Panc1 (cell line): Measurements from ENCODE around the gene HLA-F. TPM values are rescaled to one million over a fixed set of nuclear protein-coding genes. Genes with fewer than 3 reads are reported as not detected.

ENCODE experiments used
- ATAC-seq: fragments of 200-7000 bp; cut with Tn5 transposase; 2 replicates; pipeline ENCODE4 v1.9.1; 2020; ENCODE audit warnings: mild to moderate bottlenecking, moderate library complexity
- BruUV-seq: library from RNA; stranded (reverse); fragments of 400-500 nt; replicated peaks from 2 replicates; lab custom pipeline; 2021; lab: Mats Ljungman, UMichigan
- CTCF ChIA-PET: fragments of 300-600 bp; sonication (Branson Sonifier 250); formaldehyde crosslinking; loops from one replicate; lab custom pipeline; 2022; ENCODE audit warnings: antibody characterized with exemption; lab: Charles Lee
- POLR2A ChIA-PET: fragments of 300-600 bp; sonication (Branson Sonifier 250); formaldehyde crosslinking; loops from one replicate; lab custom pipeline; 2022; ENCODE audit warnings: antibody characterized with exemption; lab: Charles Lee
- DNase-seq: peaks from one replicate; pipeline ENCODE4 v3.0.0-alpha.2; 2010; ENCODE audit warnings: low read depth, low spot score
- H3K27ac ChIP-seq: 2 replicates; pipeline ENCODE4 v1.5.1; 2011; ENCODE audit warnings: mild to moderate bottlenecking, low read length, inconsistent platforms
- H3K27me3 ChIP-seq: fragments of 200-500 bp; sonication (Bioruptor generic); 2 replicates; pipeline ENCODE4 v1.6.0; 2014; ENCODE audit warnings: low read length, inconsistent platforms; ENCODE audit not compliant: control insufficient read depth, insufficient read depth
- H3K36me3 ChIP-seq: fragments of 200-500 bp; sonication (Bioruptor generic); 2 replicates; pipeline ENCODE4 v1.5.1; 2014; ENCODE audit warnings: inconsistent platforms, mild to moderate bottlenecking, low read length, moderate library complexity; ENCODE audit not compliant: control insufficient read depth, insufficient read depth
- H3K4me1 ChIP-seq: 2 replicates; pipeline ENCODE4 v1.5.1; 2011; ENCODE audit warnings: inconsistent platforms, mild to moderate bottlenecking, low read length, moderate library complexity; ENCODE audit not compliant: control insufficient read depth, insufficient read depth
- H3K4me3 ChIP-seq, 2 experiments: 2 replicates each; pipeline ENCODE4 v1.5.1; 2011 to 2012; ENCODE audit warnings: low read depth in 2 of 2, low read length in 2 of 2, mild to moderate bottlenecking in 2 of 2, inconsistent platforms in 1 of 2, moderate library complexity in 1 of 2
- H3K9me3 ChIP-seq: fragments of 200-500 bp; sonication (Bioruptor generic); 2 replicates; pipeline ENCODE4 v1.5.1; 2014; ENCODE audit warnings: low read depth, mild to moderate bottlenecking, inconsistent platforms, low read length, moderate library complexity; ENCODE audit not compliant: control insufficient read depth, insufficient read depth
- POLR2AphosphoS5 ChIP-seq: IDR thresholded peaks from 2 replicates; pipeline ENCODE4 v1.6.1; 2012; ENCODE audit warnings: mild to moderate bottlenecking, low read depth, low read length, moderate library complexity
- REST ChIP-seq, 2 experiments: IDR thresholded peaks; 2 replicates each; pipeline ENCODE4 v1.6.1; 2011 to 2012; ENCODE audit warnings: low read depth in 2 of 2, control low read depth in 1 of 2, low read length in 1 of 2, mild to moderate bottlenecking in 1 of 2, moderate library complexity in 1 of 2; ENCODE audit not compliant: insufficient read depth in 1 of 2
- SIN3A ChIP-seq: IDR thresholded peaks from 2 replicates; pipeline ENCODE4 v1.6.1; 2012; ENCODE audit warnings: low read depth, mild to moderate bottlenecking, low read length, moderate library complexity, borderline replicate concordance; ENCODE audit not compliant: insufficient read depth
- TCF7L2 ChIP-seq: IDR thresholded peaks from 2 replicates; pipeline ENCODE4 v1.6.1; 2011; ENCODE audit warnings: mild to moderate bottlenecking, low read depth, low read length, inconsistent platforms
- in situ Hi-C: cut with HindIII; loops from 2 replicates; pipeline ENCODE4 v1.10.0; 2016; ENCODE audit warnings: low sequenced_read_pairs, low pct_unique_long_range_greater_than_20kb
- intact Hi-C: fragments of 100-400 bp; cut with micrococcal nuclease; formaldehyde crosslinking; loops from one replicate; pipeline ENCODE4 v1.10.0; 2022; ENCODE audit not compliant: unreplicated experiment
- total RNA-seq: library from RNA; stranded (reverse); gene quantifications from one replicate; pipeline ENCODE4 v1.2.1, GENCODE V29; 2021; ENCODE audit not compliant: unreplicated experiment
- TF ChIP-seq, protein P1 (sequence below): fragments of 450-650 bp; IDR thresholded peaks from 2 replicates; pipeline ENCODE4 v1.5.1; 2017; ENCODE audit warnings: mild to moderate bottlenecking

HLA-F gene
- total RNA-seq, 1 experiment from 2014 or later = 7.5 TPM

- in situ Hi-C loops = no loop called here
- no TSS peak for BruUV-seq
- CTCF ChIA-PET = no interaction called here
Measured at GRCh38 chr6:29741592-29741991, 18.4 kb downstream of the HLA-F start.

DNA sequence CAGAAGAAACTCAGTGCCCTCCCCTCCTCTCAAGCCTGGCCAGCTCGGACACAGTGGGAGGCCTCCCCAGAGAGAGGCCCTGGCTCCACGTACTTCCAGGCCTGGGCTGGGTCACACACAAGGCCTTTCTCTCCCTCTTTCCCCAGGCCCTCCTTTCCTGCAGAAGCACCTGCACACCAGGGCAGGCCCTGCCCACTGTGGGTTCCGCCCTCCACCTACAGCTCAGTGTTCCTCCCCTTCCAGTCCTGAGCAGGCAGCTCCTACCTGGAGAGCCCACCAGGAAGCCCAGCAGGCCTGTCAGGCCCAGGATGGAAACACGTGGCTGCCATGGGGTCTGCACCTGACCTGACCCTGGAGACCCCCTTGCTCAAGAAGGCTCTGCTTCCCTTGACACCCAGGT is 18.9 kb downstream of the HLA-F start:
- ChIA-PET CTCF (no interaction called here), POLR2A (no interaction called here)
- no peak overlapping the region for H3K27ac ChIP-seq
- ATAC-seq (no peak), DNase-seq (no peak)
- TF ChIP-seq, protein P1, sequence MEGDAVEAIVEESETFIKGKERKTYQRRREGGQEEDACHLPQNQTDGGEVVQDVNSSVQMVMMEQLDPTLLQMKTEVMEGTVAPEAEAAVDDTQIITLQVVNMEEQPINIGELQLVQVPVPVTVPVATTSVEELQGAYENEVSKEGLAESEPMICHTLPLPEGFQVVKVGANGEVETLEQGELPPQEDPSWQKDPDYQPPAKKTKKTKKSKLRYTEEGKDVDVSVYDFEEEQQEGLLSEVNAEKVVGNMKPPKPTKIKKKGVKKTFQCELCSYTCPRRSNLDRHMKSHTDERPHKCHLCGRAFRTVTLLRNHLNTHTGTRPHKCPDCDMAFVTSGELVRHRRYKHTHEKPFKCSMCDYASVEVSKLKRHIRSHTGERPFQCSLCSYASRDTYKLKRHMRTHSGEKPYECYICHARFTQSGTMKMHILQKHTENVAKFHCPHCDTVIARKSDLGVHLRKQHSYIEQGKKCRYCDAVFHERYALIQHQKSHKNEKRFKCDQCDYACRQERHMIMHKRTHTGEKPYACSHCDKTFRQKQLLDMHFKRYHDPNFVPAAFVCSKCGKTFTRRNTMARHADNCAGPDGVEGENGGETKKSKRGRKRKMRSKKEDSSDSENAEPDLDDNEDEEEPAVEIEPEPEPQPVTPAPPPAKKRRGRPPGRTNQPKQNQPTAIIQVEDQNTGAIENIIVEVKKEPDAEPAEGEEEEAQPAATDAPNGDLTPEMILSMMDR = no peak
- TF ChIP-seq POLR2AphosphoS5 (no peak), TCF7L2 (no peak)
- H3K9me3 ChIP-seq = no peaks in the 10 kb centered on the region
- no TSS peak for BruUV-seq
- no peak overlapping the region for H3K4me3 ChIP-seq
- H3K36me3 ChIP-seq = no peaks in the 10 kb centered on the region
- H3K4me1 ChIP-seq = no peaks in the 10 kb centered on the region
- in situ Hi-C loops = no loop called here
- intact Hi-C loops = no loop called here
- H3K27me3 ChIP-seq = 0 out of 2 replicates have a peak, but pooled peaks cover under 1% of the 10 kb centered on the region

More at GRCh38 chr6:29741592-29741991, 18.4 kb downstream of the HLA-F start:
- POLR2A ChIA-PET = no interaction called here
- ATAC-seq (no peak), DNase-seq (no peak)
- H3K4me3 ChIP-seq = no peak overlapping the region
- TF ChIP-seq, protein P1 = no peak
- TF ChIP-seq SIN3A (no peak), REST (IDR thresholded peaks at IDR 0.05; ENCODE audit: insufficient read depth in 1 of 2, low read depth in 2 of 2, low read length in 1 of 2) (no peak), TCF7L2 (no peak), POLR2AphosphoS5 (no peak)
- H3K27me3 ChIP-seq = 0 out of 2 replicates have a peak, but pooled peaks cover 2% of the 10 kb centered on the region
- intact Hi-C loops = no loop called here
- H3K27ac ChIP-seq = no peak overlapping the region
- H3K4me1 ChIP-seq = no peaks in the 10 kb centered on the region
- no peaks in the 10 kb centered on the region for H3K9me3 ChIP-seq
- H3K36me3 ChIP-seq = no peaks in the 10 kb centered on the region
